HG03139 (cell line): ENCODE results near the gene SOCS3.

Experiments used
- ATAC-seq: cut with Tn5 transposase; IDR thresholded peaks from one replicate; pipeline ENCODE4 v1.9.1; 2021; ENCODE audit not compliant: unreplicated experiment

Gene SOCS3

DNA sequence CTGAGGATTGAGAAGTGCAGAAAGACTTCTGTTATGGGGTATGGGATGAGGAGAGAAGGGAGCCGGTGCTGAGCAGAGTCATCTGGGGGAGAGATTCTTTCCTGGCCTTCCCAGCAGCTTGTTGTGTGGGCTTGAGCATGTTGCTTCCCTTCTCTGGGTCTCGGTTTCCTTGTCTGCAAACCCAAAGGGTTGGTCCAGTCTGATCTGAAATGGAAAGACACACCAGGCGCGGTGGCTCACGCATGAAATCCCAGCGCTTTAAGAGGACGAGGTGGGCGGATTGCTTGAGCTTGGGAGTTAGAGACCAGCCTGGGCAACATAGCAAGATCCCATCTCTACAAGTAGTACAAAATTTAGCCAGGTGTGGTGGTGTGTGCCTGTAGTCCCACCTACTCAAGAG lies 6.0 kb downstream of the SOCS3 start:
- no peak for ATAC-seq

DNA sequence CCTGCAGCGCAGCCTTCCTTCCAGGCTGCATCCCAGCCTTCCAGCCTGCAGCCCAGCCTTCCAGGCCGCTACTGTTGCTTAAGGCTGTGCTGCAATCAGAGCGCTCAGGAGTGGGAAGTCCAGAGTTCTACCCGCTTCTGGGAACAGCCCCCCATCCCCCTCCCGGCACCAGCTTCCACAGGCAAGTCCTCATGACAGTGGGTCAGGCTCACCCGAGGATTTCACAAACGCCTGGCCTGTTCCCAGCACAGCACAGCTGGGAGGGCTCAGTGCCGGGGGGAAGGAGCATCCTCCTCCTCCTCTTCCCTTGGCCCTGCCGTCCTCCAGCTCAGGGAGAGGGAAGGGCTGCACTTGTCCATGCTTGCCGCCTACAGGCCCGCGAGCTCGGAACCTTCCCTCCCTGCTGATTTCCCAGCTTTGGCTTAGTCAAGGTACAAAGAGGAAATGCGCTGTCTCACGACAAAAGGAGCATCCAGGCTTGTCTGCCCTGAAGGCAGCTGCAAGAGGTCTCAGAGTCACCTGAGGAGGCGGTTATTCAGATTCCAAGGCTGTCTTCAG lies 8.3 kb downstream of the SOCS3 start:
- ATAC-seq: no peak

DNA sequence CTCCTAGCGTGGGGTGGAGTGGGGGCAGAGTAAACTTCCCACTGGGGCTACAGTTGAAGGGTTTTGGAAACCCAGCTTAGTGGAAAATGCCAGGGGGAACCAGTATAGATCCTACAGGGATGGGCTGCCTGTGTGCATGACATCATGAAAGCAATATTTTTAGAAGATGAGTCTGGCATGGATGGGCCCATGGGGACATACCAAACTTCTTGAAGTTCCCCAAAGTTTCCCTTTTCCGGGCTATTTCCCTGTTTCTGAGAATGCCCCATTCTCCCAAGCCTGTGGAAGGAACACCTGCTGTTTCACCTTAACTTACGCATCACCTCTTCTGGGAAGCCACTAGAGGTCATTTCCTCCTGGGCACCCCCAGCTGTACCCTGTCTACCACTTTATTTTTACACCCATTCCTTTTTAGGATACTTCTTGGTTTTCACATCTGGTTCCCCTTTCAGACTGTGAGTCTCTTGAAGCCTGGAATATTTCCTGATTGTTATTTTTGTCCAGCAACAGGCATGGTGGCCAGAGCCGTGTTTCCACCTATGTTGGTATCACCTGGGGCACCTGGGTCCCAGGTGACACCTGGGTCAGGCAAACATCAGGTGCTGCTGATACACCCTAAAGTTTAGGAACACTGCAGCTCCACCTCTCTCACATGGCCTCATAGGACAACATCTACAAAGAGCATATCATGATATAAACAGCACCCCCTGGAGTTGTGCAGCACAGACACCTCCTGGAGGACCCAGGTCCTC lies 9.8 kb downstream of the SOCS3 start:
- ATAC-seq: no peak

DNA sequence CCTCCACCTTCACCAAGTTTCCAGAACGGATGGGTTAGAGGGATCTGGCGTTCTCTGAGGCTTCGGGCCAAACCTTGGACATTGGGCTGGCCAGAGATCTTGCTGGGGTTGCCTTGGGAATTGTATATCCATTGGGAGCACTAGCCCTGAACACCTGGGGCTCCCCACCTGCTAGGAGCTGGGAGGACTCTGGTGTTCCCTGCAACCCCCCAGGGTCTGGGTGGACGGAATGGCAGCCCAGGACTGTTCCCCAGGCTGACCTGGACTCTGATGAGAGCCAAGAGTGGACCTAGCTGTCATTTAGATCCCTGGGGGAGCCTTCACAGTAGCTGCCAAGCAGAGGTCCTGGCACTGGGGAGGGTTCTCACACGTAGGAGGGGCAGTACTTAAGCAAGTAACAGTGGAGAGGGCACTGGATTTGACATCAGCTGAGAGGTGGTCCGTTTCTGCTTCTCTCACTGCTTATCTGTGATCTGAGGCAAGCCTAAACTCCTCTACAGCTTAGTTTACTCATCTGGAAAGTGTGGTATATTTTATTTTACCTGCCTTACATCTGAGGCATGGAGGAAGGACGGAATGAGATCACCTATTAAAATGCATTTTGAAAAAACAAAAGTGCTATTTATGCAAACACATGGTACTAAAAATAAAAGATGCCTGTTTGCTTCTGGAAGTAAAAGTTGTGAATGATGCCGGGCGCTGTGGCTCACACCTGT lies 11.7 kb downstream of the SOCS3 start:
- no peak for ATAC-seq

DNA sequence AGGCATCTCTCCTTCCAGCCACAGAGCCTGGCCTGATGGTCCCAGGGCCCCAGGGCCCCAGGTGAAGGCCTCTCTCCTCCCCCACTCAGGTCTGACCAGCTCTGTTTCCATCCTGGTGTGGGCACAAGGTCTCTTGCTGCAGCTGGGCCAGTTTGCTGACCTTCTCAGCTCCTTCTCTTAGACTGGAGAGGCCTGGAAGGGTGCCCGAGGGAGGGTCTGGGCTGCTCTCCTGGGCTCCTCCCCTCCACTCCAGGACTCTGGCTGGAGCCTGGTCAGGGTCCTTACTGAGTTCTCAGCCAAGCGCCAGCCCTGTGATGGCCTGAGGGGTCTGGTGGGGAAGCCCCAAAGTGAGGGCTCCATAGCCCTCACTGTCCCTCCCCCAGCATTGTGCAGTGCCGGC lies 12.4 kb downstream of the SOCS3 start:
- no peak for ATAC-seq

DNA sequence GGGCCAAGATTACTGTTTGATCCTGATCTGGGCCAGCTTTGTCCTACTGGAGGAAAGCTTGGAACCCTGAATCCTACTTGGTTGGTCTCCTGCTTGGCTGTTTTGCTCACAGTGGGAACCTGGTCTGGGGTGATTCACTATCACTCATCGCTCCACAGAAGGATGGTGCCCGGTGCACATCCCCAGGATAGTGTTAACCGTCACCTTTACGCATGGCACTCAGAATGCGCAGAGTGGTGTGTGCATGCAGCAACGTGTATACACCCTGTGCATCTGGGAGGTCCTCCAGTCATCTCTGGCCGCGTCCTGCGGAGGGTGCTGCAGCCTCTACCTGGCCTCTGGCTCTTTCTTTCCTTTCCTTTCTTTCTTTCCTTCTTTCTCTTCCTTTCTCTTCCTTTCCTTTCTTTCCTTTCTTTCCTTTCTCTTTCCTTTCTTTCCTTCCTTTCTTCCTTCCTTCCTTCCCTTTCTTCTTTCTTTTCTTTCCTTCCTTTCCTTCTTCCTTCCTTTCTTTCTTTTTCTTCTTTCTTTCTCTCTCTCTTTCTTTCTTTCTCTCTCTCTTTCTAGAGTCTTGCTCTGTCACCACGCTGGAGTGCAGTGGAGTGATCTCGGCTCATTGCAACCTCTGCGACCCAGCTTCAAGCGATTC lies 13.1 kb downstream of the SOCS3 start:
- no peak for ATAC-seq

DNA sequence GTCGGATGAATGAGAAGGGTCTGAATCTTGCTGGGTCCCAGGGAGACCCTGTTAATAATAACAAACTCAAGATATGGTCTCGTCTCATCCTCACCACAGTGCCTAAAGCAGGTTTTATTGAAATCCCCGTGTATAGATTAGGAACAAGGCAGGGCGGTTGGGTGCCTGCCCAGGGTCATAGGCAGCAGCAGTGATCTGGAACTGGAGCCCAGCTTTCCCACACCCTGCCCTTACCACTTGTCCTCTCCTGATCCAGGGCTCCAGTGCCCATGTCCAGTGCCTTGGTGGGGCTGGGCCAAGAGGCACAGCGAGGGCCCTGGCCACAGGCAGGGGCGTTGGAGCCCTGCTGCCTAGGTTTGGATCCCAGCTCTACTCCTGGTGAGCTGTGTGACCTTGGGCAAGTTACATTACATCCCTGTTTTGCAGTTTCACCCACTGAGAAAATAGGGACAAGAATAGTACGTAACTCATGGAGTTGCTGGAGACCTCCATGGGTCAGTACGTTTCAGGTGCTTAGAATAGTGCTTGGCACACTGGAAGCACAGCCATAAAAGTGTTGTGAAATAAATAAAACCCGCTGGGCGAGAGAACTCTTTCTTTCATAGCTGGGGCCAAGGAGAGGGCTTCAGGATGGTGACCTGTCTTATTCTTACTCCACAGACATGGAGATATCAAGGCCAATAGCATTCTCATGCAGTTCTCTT lies 13.9 kb downstream of the SOCS3 start:
- ATAC-seq: no peak

DNA sequence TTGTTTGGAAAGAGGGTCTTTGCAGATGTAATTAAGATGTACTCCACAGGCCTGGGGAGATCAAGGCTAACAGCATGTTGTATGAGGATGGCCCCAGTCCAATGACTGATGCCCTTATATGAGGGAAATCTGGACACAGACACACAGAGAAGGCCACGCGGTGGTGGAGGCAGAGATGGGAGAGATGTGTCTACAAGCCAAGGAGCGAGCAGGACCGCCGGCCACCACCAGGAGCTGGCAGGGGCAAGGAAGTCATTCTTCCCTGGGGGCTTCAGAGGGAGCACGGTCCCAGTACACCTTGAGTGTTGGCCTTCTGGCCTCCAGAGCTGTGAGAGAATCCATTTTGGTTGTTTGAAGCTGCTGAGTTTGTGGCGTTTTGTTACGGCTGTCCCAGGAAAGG lies 14.7 kb downstream of the SOCS3 start:
- no peak for ATAC-seq

DNA sequence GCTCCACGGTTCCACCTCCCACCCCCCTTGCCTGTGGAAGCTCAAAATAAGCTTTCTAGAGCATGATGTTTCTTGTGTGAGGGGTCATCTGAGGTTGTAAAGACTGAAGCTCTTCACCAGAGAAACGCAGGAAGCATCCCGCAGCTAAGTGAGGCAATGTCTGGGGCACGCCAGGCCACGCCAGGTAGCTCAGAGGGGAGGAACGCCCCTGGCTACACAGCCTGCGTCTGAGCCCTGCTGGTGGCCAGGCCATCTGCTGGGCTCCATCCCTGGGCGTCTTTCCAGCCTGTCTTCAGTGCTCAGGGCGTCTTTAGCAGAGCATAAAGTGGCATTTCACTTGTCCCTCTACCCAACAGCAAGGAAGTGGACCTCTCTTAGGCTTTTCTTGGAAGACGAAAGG lies 15.2 kb downstream of the SOCS3 start:
- ATAC-seq: no peak

DNA sequence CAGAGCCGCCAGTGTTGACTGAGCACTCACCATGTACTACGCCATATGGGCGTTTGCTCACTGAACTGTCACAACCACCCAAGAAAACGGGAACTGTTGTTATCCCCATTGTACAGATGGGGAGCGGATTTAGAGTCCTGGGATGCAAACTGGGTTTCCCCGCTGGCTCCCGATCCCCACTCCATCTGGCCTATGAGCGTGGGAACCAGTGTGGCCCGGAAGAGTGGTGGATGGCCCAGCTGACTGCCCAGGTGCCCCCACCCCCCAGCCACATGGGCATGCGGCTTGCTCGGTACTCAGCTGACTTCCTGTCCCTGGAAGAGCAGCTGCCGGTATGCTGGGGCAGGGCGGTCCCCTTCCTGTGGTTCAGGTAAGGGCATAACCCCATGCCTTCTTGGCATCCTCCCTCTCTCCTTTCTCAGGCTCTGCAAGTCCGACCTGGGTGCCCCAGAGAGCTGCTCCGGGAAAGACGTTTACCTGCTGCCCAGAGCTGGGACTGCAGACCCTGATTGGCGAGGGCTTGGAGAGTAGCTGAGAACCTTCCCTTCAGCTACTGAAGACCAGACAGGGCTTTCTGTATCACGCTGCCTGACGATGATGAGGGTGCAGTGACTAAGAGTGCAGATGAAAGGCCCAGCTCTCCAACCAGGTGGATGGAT lies 16.2 kb downstream of the SOCS3 start:
- ATAC-seq: no peak

DNA sequence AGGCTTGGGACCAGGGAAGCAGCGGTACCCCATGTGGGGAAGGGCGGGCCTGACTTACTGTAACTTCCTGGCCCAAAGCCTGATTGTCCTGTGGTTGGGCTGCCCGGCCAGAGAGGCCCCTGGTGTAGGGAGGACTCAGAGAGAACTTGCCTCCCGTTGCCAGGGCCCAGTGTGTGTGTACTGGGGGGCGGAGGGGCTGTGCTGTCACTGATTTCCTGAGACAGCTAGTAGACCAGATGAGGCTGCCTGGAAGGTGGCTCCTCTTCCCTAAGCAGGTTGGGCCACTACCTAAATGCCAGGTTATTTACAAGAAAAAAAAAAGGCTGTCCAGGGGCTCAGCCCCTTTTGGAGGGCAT lies 16.7 kb downstream of the SOCS3 start:
- no peak for ATAC-seq

DNA sequence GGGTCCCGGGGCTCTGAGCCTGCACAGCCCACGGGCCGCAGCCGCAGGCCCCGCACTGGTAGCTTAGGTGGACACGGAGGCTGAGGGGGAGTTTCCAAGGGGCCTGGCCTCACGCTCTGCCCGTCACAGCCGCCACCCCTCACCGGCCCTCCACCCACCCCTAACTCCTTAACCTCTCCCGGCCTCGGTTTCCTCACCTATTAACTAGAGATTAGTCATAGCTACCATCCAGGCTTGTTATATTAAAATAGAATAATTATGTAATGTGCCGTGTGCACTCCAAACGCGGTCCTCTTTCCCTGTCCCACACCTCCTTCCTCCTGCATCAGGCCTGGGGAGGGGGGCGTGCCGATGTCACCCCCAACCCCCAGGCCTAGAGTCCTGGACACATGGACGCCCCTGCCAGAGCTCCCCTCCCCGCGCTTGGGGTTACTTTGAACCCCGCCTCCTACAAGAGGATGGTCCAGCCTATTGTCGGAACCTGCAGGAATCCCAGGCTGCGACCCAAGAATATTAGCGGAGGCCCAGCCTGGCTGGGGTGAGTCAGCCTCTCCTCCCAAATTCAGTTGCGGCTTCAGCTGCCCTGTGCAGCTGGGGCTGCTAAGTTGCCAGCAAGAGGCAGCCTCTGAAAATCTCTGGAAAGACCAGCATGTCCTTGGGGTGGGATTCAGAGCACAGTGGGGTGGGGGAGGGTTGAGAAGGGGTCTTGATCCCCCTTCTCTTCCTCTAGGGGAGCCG lies 17.3 kb downstream of the SOCS3 start:
- no peak for ATAC-seq

DNA sequence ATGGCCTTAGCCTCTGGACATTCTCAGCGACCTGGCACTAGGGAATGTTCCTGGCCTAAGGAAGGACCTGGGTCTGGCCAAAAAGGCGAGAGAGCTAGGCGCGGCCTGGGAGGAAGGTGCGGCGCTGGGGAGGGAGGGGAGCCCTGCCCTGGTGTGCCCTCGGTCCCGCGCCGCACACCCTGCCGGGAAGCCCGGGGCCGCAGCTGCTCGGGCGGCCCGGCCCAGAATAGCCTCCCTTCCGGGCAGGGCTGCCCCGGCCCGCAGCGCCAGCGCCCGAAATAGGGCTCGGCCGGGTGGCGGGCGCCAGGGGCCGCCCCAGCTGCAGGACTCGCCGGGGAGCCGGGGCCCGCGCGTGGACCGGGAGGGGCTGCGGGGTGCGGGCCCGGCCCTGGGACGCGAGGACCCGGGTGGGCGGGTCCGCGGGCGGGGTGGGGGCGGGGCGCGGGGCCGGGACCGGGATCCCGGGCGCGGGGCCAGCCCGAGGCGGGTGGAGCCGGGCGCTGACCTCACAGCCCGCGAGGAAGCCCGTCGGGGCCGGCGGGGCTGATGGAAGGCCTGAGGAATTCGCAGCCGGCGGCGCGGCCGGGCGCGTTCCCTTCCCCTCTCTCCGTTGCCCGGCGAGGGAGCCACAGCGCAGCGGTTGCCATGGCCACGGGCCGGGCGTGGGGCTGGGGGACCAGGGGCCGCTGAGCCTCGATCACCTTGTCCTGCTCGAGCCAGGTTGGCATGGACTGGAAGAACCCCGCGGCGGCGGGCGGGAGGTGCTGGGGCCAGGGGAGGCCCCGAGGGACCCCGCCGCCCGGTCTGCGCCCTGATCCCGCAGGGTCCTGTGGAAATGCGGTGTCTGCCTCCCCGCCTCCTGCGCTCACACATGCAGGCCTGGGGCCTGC lies 18.1 kb downstream of the SOCS3 start:
- ATAC-seq: no peak

DNA sequence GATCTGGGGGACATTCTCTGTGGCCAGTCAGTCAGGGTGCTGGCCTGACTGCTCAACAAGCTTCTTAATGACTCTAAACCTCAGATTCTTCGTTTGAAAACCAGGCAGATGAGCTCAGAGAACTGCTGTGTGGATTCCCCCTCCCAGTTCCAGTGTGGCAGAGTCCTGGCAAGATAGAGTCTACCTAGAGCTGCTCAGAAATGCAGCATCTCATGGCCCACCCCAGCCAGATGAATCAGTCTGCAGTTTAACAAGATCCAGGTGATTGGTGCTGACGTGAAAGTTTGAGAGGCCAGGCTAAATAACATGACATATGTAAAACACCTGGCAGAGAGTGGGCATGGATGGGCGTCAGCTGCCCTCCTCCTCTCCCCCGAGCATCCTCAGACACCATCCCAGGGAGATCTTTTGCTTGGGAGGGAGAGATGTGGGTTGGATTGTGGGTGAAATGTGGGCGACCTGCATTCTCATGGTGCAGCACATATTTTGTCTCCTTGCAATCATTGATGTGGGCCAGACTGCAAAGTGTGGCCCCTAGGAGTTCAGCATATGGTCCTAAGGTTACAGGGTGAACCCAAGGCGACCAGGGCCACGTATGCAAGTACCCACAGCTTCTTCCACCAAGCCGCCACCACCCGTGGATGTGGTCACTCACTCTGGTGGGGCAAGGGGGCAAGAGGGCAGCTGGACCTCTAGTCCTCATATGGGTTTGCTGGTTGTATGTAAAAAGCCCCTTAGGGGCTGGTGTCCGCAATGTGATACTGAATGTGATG lies 19.5 kb downstream of the SOCS3 start:
- ATAC-seq: no peak

DNA sequence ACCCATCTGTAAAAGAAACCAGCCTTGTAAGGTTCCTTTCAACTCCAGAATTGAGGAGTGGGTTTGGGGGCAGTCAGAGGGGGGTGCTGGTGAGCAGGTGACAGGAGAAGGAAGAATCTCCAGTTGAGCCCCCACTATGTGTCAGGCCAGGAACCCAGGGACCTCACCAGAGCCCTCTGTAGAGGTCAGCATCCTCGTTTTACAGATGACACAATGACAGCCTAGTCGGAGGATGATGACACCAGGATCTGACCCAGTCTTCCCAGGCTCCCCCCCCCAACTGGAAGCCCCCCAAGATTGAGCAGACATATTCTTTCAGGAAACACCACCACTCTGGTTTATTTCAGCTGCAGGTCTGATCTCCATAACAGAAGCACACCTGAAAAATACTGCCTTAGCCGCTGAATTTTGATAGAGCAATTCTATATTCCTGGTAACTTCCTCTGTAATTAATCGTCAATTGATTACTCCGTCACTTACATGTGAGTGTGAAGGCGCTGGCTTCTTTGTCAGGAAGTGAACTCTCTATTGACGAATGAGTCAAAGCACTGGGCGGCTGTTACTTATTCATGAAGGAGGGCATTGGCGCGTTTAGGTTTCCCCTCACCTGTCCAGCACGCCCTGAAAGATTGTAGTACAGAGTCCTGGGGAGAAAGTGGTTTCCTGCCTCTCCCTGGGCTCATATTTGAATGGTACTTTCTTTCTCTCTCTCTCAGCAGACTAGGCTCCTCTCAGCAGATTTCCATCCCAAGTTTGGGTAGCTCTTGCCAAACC lies 21.2 kb downstream of the SOCS3 start:
- ATAC-seq: no peak

DNA sequence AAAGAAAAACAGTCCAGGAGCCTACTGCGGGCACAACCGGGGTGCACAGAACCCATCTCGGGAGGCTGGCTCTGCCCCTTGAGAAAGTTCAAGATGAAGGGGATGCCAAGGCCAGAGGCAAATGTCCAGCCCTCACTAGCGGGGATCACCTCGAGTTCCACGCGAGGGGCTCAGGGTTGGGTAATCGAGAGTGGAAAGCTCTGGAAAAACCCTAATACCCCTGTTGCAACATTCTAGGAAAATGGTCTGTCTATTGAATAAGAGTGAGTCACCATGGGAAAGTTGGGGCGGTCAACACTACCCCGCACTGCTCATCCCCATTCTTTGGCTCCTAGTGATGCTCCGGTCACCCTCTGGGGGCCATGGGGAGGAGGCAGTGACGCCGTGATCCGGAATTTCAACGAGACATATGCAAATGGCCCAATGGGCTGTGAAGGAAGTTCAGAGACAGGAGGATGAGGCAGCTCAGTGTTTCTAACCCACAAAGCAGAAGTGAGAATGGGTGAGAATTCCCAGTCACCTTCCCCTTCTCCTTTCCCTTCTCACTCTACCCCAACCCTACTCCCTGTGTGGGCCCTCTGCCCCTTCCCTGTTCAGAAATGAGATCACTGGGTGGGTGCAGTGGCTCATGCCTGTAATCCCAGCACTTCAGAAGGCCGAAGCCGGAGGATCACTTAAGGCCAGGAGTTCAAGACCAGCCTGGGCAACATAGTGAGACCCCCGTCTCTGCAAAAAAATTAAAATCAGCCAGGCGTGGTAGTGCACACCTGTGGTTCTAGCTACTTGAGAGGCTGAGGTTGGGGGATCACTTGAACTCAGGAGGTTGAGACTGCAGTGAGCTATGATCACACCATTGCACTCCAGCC lies 22.4 kb downstream of the SOCS3 start:
- no peak for ATAC-seq

DNA sequence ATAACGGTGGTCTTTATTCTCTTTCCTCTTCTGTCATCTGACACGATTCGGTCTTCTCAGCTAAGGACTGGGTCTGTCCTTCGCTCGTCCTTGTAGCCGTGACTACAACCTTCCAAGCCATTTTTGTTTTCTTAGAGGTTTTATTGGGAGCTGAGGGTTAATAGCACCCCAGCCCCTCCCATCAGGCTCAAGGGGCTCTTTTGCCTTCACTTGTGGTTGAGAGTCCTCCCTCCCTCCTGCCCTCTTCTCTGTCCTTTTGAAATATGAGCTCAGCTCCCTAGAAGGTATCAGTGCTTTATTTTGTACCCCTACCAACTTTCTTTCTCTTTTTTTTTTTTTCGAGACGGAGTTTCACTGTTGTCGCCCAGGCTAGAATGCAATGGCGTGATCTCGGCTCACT lies 24.7 kb downstream of the SOCS3 start:
- ATAC-seq: no peak
